ENCODE measurements around the gene DDI1.

GRCh38 chr11:104055596-104055995 is 19.2 kb downstream of the DDI1 start:
- no peak for TF ChIP-seq CTCF (IDR thresholded peaks at IDR 0.05; ENCODE audit: borderline replicate concordance, extremely low read depth, low read length, poor library complexity, severe bottlenecking)
- TF ChIP-seq EZH2 (IDR thresholded peaks at IDR 0.05; ENCODE audit: borderline replicate concordance, low read depth, low read length, severe bottlenecking): no peak

Measured in DND-41 (cell line).